ENCODE data around the gene RUNDC3A.
A peak's percentile ranks its signal among the peaks of the same experiment; 100 is the strongest.
"Not testable (repeated sequence)": the region's sequence is repeated elsewhere in the genome, so short reads cannot be mapped to it uniquely, and the experiment has no call there.

RUNDC3A gene

DNA sequence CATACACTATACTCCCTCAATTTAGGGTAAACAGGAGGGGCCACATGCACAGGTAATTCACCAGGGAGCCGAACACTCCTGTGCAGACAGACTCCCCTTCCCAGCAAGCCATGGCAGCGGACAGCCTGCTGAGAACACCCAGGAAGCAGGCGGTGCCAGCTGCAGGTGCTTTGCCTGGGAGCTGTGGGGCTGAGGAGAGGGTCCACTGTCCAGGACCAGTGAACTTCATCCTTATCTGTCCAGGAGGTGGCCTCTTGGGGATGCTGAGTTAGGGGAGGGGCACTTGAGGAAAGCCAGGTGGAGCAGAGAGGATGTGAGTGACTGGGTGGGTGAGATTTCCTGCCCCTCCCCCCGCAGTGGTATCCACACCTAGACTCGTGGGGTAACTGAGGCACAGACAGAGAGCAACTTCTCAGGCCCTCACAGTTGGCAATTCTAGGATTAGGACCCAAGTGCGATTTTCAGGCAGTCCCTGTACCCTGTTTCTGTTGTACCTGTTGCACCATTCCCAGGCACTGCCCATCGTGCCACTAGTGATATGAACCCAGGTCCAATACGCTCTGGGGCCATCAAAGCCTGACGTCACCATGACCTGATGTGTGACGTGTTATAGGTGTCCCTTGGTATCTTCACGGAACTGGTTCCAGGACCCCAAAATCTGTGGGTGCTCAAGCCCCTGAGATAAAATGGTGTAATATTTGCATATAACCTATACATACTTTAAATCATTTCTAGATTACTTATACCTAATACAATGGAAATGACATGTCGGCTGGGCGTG, 37.9 kb downstream of the RUNDC3A start:
- no peak for DNase-seq

DNA sequence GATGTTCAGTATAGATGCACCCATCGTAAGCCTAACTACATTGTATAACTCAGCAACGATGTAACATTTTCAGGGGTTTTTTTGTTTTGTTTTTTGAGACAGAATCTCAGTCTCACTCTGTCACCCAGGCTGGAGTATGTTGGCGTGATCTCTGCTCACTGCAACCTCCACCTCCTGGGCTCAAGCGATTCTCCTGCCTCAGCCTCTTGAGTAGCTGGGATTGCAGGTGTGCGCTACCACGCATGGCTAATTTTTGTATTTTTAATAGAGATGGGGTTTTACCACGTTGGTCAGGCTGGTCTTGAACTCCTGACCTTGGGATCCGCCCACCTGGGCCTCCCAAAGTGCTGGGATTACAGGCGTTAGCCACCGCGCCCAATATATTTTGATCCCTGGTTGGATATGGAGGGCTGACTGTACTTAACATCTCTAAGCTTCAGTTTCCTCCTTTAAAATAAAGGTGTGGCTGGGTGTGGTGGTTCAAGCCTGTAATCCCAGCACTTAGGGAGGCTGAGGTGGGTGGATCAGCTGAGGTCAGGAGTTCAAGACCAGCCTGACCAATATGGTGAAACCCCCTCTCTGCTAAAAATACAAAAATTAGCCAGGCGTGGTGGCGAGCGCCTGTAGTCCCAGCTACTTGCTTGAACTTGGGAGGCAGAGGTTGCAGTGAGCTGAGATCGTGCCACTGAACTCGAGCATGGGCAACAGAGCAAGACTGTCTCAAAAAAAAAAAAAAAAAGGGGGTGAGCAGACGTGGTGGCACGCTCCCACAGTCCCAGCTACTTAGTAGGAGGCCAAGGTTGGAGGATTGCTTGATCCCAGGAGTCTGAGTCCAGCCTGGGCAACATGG, 39.0 kb downstream of the RUNDC3A start:
- DNase-seq, result not testable (repeated sequence)

DNA sequence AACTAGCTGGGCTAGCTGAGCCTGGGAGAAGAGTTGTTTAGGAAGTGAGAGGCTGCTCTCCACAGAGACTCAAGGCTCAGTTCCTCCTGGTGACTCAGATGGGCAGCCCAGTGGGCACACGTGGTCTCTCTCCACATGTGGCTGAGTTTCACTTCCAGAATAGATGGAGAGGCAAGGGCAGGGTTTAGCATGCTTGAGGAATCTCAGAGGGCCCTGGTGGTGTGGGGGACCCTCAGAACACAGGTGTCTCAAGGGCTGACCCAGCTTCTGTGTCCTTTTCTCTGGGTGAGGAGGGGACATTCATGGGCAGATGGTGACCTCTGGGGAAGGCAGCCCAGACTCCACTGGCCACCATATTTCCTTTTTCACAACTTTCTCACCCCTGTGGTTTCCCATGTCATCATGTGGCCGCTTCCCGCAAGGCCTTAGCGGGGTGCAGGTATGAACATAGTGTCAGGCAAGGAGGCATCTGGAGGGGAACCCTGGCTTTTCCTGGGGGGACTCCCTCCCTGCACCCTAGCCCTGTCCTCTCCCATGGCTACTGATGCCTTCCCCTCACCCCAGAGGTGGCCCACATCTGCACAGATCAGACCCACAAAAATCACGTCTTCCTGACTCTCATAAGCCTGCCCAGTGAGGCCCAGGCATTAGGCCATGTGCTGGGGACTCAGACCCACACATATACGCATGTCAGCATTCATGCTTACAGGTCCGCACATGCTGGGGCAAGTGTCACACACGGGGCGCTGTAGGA, 40.0 kb downstream of the RUNDC3A start:
- no peak for DNase-seq

DNA sequence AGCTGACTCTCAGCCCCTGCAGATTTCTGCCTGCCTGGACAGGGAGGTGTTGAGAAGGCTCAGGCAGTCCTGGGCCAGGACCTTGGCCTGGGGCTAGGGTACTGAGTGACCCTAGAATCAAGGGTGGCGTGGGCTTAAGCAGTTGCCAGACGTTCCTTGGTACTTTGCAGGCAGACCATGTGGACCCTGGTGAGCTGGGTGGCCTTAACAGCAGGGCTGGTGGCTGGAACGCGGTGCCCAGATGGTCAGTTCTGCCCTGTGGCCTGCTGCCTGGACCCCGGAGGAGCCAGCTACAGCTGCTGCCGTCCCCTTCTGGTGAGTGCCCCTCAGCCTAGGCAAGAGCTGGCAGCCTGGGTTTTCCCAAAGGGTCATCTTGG, 40.6 kb downstream of the RUNDC3A start:
- no peak for DNase-seq

DNA sequence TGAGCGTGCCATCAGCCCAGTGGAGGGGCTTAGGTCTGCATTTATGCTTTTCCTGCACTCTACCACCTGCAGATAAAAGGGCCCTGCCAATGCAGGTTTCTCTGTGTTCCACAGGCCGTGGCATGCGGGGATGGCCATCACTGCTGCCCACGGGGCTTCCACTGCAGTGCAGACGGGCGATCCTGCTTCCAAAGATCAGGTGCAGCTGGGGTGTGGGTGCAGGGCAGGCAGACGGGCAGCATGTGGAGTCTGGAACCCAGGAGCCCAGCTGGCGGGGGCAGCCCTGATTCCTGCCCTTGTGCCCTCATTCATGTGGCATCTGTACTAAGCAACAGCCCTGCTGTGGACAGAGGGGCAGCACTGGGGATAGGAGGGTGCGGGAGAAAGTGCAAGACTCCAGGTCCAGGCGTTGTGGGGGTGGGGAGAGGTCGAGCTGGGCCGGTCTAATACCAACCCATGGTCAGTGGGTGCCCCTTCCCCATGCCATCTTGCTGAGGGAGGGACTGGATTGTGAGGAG, 41.2 kb downstream of the RUNDC3A start:
- no peak for DNase-seq

DNA sequence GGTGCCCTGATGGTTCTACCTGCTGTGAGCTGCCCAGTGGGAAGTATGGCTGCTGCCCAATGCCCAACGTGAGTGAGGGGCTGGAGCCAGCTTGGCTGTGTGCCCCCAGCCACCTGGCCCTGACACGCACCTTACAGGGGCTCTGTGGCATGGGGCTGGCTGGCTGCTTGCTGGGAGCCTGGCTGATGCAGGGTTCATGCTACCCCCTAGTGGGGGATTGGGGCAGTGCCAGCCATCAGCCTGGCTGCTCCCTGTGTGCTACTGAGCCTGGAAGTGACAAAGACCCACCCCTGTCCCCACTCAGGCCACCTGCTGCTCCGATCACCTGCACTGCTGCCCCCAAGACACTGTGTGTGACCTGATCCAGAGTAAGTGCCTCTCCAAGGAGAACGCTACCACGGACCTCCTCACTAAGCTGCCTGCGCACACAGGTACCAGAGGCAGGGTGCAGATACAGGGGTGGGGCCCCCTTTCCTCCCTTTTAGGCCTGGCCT, 42.4 kb downstream of the RUNDC3A start:
- peak; percentile 28 to 87 for DNase-seq

DNA sequence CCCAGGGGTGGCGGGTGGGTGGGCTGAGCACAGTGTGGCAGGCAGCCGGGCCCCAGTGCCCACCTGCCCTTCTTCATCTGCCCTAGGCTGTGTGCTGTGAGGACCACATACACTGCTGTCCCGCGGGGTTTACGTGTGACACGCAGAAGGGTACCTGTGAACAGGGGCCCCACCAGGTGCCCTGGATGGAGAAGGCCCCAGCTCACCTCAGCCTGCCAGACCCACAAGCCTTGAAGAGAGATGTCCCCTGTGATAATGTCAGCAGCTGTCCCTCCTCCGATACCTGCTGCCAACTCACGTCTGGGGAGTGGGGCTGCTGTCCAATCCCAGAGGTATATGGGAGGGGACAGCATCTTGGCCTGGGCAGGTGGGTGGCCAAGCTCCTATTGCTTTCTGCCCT, 43.1 kb downstream of the RUNDC3A start:
- no peak for DNase-seq

DNA sequence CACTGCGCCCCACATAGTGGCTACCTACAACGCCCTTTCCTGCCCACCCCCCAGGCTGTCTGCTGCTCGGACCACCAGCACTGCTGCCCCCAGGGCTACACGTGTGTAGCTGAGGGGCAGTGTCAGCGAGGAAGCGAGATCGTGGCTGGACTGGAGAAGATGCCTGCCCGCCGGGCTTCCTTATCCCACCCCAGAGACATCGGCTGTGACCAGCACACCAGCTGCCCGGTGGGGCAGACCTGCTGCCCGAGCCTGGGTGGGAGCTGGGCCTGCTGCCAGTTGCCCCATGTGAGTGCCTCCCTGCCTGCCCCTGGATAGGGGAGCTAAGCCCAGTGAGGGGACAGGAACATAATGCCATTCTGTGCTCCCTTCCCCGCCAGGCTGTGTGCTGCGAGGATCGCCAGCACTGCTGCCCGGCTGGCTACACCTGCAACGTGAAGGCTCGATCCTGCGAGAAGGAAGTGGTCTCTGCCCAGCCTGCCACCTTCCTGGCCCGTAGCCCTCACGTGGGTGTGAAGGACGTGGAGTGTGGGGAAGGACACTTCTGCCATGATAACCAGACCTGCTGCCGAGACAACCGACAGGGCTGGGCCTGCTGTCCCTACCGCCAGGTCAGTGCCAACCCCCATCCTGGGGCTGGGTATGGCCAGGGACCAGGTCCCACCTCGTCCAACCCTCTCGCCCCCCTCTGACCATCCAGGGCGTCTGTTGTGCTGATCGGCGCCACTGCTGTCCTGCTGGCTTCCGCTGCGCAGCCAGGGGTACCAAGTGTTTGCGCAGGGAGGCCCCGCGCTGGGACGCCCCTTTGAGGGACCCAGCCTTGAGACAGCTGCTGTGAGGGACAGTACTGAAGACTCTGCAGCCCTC, 43.8 kb downstream of the RUNDC3A start:
- no peak for DNase-seq

DNA sequence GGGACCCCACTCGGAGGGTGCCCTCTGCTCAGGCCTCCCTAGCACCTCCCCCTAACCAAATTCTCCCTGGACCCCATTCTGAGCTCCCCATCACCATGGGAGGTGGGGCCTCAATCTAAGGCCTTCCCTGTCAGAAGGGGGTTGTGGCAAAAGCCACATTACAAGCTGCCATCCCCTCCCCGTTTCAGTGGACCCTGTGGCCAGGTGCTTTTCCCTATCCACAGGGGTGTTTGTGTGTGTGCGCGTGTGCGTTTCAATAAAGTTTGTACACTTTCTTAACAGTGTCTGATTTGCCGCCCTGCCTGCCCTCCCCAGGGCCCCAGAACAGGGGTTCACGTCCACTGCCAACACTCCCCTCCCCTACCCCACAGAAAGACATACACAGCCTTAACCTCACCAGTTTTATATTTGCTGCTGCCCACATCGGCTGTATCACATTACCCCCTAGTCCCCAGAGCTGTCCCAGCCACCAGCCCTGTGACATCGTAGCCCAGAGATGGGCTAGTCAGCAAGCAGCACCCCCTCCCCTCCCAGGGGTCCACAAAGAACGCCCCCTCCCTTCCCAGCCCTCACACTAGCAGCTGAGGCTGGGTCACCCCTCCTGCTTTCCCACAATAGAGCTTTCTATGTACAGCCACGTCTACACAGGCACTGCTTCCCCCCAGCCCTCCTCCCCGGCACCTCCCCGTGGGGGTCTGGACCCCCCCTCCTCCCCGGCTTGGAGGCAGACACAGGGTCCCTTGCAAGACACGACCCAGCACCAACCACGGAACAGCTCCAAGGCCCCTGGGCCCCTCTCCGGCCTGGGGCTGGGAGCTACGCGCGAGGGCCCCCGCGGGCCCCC, 44.6 kb downstream of the RUNDC3A start:
- DNase-seq, result peak in 1 of 2 experiments; percentile 69

DNA sequence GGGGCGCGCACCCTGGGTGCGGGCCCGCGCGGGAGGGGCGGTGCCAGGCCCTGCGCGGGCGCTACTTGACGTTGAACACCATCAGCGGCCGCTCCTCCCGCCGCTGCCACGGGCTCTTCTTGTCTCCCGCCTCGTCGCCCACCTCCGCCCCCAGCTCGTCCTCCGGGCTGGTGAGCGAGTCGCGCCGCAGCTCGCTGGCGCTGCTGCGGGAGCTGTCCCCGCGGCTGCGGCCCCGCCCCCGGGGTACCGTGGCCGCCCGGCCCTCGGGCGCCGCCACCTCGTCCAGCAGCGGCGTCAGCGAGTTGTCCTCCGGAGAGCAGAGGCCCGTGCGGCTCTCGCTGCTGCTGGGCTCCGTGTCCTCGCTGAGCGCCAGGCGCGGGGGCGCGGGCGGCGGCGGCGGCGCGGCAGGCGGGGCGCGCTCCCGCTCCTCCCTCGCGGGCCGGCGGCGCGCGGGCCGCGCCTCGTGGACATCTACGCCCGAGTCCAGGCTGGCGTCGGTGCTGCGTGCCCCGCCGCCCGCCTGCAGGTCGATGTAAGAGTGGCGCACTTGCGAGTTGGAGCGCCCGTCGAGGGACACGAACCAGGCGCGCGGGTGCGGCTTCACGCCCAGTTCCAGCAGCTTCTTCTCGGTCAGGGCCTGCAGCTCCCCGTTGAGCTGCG, 45.4 kb downstream of the RUNDC3A start:
- DNase-seq, result peak; percentile 24 to 86

DNA sequence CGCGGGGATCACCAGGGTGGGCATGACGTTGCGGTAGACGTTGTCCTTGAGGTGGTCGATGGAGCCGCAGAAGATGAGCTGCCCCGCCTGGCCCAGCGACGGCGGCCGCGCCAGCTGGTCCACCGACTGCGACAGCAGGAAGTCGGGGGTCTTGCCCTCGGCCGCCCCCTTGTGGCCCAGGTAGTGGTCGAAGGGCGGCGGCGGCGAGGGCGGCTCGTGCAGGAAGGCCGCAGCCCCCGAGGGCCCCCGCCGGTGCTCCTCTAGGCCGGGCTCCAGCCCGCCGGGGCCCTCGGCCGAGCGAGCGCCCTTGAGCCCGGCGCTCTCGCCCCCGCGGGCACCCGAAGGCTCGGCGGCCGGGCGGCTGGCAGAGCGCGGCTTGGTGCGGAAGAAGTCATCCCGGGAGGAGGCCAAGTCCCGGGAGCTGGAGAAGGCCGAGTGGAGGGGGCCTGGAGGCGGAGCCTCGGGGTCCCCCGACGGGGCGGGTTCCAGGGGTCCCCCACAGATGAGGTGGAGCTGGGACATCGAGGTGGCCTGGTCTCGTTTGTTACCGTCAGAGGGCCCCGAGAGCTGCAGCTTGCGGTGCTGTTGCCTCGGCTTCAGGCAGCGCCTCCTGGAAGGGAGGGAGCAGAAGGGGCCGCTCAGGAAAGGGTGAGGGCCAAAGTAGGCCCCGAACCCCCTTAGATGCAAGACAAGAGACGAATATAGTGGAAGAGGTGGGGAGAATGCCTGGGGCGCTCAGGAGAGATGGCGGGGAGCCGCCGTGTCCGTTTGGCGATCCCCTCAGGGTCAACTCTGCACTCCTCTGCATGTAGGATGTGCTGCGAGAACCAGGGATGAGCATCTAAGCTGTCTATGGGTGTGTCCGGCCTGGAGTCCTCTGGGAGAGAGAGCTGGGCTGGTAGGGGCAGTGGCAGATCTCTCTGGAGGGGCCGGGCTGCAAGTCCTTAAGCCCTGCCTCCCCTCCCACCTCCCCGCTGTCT, 46.5 kb downstream of the RUNDC3A start:
- peak; percentile 46 to 86 for DNase-seq

DNA sequence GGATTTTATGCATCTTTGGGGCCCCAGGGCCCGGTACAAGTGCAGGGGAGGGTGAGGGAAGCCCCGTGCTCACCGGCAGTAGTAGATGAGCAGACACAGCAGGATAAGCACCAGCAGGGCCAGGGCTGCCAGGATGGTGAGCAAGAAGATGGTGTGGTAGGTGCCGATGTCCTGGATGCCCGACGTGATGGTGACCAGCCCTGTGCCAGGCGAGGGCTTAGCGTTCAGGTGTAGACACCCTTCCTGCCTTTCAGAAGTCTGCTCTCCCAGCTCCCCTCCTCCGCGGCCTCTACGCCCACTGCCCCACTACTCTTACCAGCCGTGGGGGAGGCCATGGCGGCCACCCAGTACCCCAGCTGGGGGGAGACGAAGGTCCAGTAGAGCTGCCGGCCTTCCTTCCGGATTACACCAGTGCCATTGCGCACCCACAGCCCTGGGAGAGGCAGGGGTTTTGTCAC, 47.3 kb downstream of the RUNDC3A start:
- DNase-seq, result no peak

DNA sequence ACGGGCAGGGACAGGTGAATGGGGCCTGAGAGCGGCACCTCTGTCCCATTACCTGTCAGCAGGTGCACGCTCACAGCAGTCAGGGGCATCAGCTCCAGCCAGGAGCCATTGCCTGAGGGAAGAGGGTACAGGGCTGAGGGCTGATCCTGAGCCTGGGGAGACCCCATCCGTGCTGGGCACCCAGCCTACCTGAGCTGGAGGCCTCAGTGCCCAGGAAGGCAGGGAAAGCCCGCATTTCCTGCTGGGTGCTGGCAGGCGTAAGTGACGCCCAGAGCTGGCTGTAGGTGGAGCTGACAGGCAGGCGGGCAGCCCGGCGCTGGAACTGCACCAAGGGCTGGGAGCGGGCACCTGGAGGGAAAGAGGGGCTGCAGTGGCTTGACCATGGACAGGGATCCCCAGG, 47.8 kb downstream of the RUNDC3A start:
- DNase-seq, result peak in 1 of 2 experiments; percentile 28

DNA sequence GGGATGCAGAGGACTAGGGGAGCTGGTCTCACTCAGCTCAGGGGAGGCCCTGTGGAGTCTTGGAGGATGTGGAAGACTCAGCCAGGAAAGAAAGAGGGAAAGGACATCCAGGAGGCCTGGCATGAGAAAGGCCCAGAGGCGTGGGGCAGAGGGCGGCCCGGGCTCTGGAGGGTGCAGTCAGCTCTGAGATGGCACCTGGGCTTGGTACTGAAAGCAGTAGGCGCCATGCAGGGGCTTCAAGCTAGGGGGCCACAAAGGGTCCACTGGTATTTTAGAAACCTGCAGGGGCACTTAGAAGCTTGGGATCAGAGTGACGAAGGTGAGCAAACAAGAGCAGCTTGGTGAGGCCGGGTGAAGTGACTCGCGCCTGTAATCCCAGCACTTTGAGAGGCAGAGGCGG, 49.7 kb downstream of the RUNDC3A start:
- DNase-seq, result no peak

DNA sequence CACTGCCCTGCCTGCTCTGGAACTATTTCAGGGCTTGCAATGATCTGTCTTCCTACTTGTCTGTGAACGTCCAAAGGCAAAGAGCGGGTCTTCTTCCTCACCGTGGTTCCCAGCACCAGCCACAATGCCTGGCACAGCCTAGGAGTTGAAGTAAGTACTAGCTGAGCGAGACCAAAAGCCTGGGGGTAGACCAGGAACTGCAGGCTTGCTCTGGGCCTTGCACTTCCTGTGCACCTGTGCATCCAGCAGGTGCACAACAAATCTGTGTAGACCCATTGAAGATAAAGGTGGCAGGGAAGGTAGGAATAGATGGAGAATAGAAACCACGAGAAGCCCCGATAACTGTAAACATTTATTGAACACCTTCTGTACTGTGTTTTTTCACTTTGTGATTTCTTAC, 50.6 kb downstream of the RUNDC3A start:
- no peak for DNase-seq

DNA sequence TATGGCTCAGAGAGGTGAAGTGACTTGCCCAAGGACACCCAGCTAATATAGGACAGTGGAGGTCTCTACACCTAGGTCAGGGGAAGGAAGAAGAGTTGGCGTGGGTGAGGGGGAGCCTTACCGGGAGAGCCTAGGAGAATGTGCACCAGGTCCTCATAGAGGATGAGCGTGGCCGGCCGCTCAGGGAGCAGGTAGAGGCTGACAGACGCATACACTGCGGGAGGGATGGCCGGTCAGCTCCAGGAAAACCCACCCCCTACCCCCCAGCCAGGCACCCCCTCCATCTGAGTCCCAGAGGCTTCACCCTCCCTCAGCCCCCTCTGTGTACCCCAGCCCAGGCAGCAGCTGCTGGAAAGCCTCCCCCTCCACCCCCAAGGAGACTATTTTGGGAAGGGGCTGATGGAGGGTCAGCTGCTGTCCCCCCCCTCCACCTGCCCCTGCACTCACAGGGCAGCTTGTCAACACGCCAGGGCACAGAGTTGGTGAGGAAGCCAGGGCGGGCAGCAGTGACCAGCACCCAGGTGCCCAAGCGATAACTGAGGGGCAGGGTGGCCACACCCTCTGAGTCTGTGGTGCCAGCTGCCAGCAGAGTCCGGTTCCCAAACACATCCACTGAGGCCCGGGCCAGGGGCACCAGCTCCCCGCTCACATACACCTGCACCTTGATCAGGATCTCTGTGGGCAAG, 51.2 kb downstream of the RUNDC3A start:
- no peak for DNase-seq

DNA sequence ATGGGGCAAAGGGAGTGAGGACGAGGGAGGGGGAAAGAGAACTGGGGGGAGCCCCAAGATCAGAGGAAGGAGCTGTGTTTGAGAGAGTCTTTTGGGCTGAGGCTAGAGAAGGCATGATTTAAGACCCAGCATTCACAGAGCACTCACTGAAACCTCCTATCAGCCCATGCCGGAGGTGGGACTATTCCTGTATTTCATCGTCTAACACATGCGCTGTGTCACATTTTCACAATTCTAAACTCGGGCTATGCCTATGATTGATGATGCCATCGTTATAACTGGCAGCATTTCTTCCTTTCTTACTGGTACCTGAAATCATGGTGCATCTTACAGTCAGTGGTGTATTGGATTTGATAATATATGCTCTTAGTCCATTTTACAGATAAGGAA, 51.7 kb downstream of the RUNDC3A start:
- no peak for DNase-seq

DNA sequence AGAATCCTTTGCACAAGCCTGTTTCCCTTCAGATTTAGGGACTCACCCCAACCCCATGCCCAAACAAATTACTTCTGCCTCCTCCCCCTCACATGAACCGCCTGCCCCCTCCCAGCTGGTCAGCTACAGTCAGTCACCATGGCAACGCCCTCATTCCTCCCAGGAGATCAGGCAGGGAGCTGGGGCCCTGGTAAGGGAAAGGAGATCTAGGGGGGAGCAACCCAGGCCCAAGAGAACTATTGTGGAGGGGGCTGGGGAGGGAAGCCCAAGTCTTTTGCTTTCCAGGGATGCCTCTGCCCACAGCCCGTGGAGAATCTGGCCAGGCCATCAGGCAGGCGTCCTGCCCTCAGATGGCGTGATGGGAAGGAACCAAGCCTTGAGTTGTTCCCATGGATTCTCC, 52.4 kb downstream of the RUNDC3A start:
- peak in 1 of 2 experiments; percentile 34 for DNase-seq
